B cell (primary cell): ENCODE measurements around the gene PARG.
"Not testable (repeated sequence)": the region's sequence is repeated elsewhere in the genome, so short reads cannot be mapped to it uniquely, and the experiment has no call there.

Experiments used
- EZH2 ChIP-seq: IDR thresholded peaks from 2 replicates; pipeline ENCODE4 v1.6.1; 2012; ENCODE audit warnings: borderline replicate concordance, low read depth, mild to moderate bottlenecking, moderate library complexity, low read length; ENCODE audit not compliant: insufficient read depth, poor library complexity, severe bottlenecking
- TF ChIP-seq, protein P1 (sequence below): fragments of 200-600 bp; IDR thresholded peaks from one replicate; pipeline ENCODE4 v1.8.0; 2022; ENCODE audit warnings: antibody characterized with exemption, mild to moderate bottlenecking

GRCh38 chr10:49890025-49890424 is 51.8 kb downstream of the PARG start:
- TF ChIP-seq, protein P1, sequence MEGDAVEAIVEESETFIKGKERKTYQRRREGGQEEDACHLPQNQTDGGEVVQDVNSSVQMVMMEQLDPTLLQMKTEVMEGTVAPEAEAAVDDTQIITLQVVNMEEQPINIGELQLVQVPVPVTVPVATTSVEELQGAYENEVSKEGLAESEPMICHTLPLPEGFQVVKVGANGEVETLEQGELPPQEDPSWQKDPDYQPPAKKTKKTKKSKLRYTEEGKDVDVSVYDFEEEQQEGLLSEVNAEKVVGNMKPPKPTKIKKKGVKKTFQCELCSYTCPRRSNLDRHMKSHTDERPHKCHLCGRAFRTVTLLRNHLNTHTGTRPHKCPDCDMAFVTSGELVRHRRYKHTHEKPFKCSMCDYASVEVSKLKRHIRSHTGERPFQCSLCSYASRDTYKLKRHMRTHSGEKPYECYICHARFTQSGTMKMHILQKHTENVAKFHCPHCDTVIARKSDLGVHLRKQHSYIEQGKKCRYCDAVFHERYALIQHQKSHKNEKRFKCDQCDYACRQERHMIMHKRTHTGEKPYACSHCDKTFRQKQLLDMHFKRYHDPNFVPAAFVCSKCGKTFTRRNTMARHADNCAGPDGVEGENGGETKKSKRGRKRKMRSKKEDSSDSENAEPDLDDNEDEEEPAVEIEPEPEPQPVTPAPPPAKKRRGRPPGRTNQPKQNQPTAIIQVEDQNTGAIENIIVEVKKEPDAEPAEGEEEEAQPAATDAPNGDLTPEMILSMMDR: not testable (repeated sequence)
- TF ChIP-seq EZH2: not testable (repeated sequence)
